Mesendoderm (in vitro differentiated cells): Measurements from ENCODE around the gene IL15RA.

Experiments used
- DNase-seq: peaks from one replicate; pipeline ENCODE4 v3.0.0; 2013
- H2AK5ac ChIP-seq: 2 replicates; pipeline ENCODE4 v1.6.1; 2013; ENCODE audit warnings: low read length, inconsistent platforms
- H2BK120ac ChIP-seq: 2 replicates; pipeline ENCODE4 v1.6.1; 2013; ENCODE audit warnings: low read depth, mild to moderate bottlenecking, low read length, moderate library complexity, mixed read lengths
- H2BK15ac ChIP-seq: replicated peaks from 2 replicates; pipeline ENCODE4 v1.6.1; 2013; ENCODE audit warnings: low read depth, mild to moderate bottlenecking, moderate library complexity
- H2BK5ac ChIP-seq: 2 replicates; pipeline ENCODE4 v1.6.1; 2013; ENCODE audit warnings: low read length, inconsistent platforms
- H3K18ac ChIP-seq: 2 replicates; pipeline ENCODE4 v1.6.1; 2013; ENCODE audit warnings: mild to moderate bottlenecking, low read length, mixed read lengths
- H3K23ac ChIP-seq: one replicate; pipeline ENCODE4 v1.6.1; 2013; ENCODE audit warnings: low read length
- H3K27ac ChIP-seq: 2 replicates; pipeline ENCODE4 v1.5.1; 2013; ENCODE audit warnings: low read depth, mild to moderate bottlenecking, inconsistent platforms, low read length, moderate library complexity
- H3K27me3 ChIP-seq: 2 replicates; pipeline ENCODE4 v1.6.1; 2013; ENCODE audit warnings: low read length, control low read depth, mild to moderate bottlenecking, inconsistent platforms; ENCODE audit not compliant: insufficient read depth, poor library complexity
- H3K36me3 ChIP-seq: 2 replicates; pipeline ENCODE4 v1.6.1; 2013; ENCODE audit warnings: low read length, inconsistent platforms; ENCODE audit not compliant: control insufficient read depth, insufficient read depth
- H3K4ac ChIP-seq: one replicate; pipeline ENCODE4 v1.6.1; 2013; ENCODE audit warnings: low read depth, mild to moderate bottlenecking, low read length, moderate library complexity
- H3K4me1 ChIP-seq: 2 replicates; pipeline ENCODE4 v1.6.1; 2013; ENCODE audit warnings: low read depth, low read length, inconsistent platforms; ENCODE audit not compliant: control insufficient read depth
- H3K4me2 ChIP-seq: 2 replicates; pipeline ENCODE4 v1.6.1; 2013; ENCODE audit warnings: low read length
- H3K4me3 ChIP-seq: 2 replicates; pipeline ENCODE4 v1.5.1; 2013; ENCODE audit warnings: mild to moderate bottlenecking, low read length
- H3K56ac ChIP-seq: one replicate; pipeline ENCODE4 v1.6.1; 2013; ENCODE audit warnings: low read length
- H3K79me1 ChIP-seq: 2 replicates; pipeline ENCODE4 v1.6.1; 2013; ENCODE audit warnings: low read length, inconsistent platforms
- H3K79me2 ChIP-seq: 2 replicates; pipeline ENCODE4 v1.6.1; 2013; ENCODE audit warnings: mild to moderate bottlenecking, low read length; ENCODE audit not compliant: control insufficient read depth, insufficient read depth
- H3K9ac ChIP-seq: 2 replicates; pipeline ENCODE4 v1.6.1; 2013; ENCODE audit warnings: low read length, inconsistent platforms
- H4K5ac ChIP-seq: one replicate; pipeline ENCODE4 v1.6.1; 2013; ENCODE audit warnings: low read length
- H4K8ac ChIP-seq: one replicate; pipeline ENCODE4 v1.6.1; 2013; ENCODE audit warnings: low read depth, mild to moderate bottlenecking, control low read depth, low read length, moderate library complexity
- WGBS: extraction: QIAGEN DNeasy Blood & Tissue Kit; methylation state at CpG from one replicate; pipeline ENCODE4 v1.1.7; 2013; ENCODE audit warnings: low lambda C conversion rate, missing lambda C conversion rate; ENCODE audit not compliant: insufficient coverage; ENCODE audit errors: extremely low coverage; 5-methylcytosine and 5-hydroxymethylcytosine counted together

The IL15RA gene

GRCh38 chr10:6009961-6010360 lies 32.6 kb upstream of the IL15RA start:
- Histone ChIP-seq H3K23ac (no peak overlapping the region), H3K27me3 (no peaks in the 10 kb centered on the region), H3K79me1 (no peaks in the 10 kb centered on the region), H3K4me2 (no peak overlapping the region), H3K18ac (no peak overlapping the region), H2AK5ac (no peak overlapping the region), H2BK15ac (no peak overlapping the region), H3K56ac (no peak overlapping the region), H3K27ac (no peak overlapping the region), H4K5ac (no peak overlapping the region), H3K36me3 (no peaks in the 10 kb centered on the region), H3K4ac (no peak overlapping the region), H2BK5ac (no peak overlapping the region), H2BK120ac (no peak overlapping the region), H3K4me3 (no peak overlapping the region), H4K8ac (no peak overlapping the region), H3K9ac (no peak overlapping the region), H3K79me2 (no peaks in the 10 kb centered on the region), H3K4me1 (no peaks in the 10 kb centered on the region)
- no peak for DNase-seq
- no CpG with 5 or more reads among the region's 4 CpGs for WGBS

DNA sequence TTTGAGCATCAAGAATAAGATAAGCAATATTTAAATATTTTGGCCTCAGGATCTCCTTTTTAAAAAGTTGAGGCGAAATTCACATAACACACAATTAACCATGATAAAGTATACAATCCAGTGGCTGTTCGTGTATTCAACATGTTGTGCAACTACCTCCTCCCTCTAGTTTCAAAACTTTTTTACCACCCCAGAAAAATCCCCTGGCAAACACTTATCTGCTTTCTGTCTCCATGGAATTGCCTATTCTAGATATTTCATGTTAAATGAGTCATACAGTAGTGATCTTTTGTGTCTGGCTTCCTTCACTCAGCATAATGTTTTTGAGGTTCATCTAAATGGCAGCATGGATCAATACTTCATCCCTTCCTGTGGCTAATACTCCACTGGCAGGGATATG lies 31.8 kb upstream of the IL15RA start:
- no peak overlapping the region for H4K8ac ChIP-seq
- no peaks in the 10 kb centered on the region for H3K27me3 ChIP-seq
- H2BK5ac ChIP-seq = no peak overlapping the region
- no peak overlapping the region for H2BK120ac ChIP-seq
- no peak overlapping the region for H3K56ac ChIP-seq
- no peak overlapping the region for H3K4ac ChIP-seq
- no peaks in the 10 kb centered on the region for H3K79me2 ChIP-seq
- H3K36me3 ChIP-seq = no peaks in the 10 kb centered on the region
- no peak overlapping the region for H3K4me3 ChIP-seq
- no peak overlapping the region for H3K9ac ChIP-seq
- H2BK15ac ChIP-seq = no peak overlapping the region
- no peak overlapping the region for H3K27ac ChIP-seq
- no peaks in the 10 kb centered on the region for H3K79me1 ChIP-seq
- no peak overlapping the region for H3K18ac ChIP-seq
- no peaks in the 10 kb centered on the region for H3K4me1 ChIP-seq
- DNase-seq = no peak
- no peak overlapping the region for H3K4me2 ChIP-seq
- H3K23ac ChIP-seq = no peak overlapping the region
- WGBS = no CpG with 5 or more reads among the region's 2 CpGs
- no peak overlapping the region for H4K5ac ChIP-seq
- H2AK5ac ChIP-seq = no peak overlapping the region

DNA sequence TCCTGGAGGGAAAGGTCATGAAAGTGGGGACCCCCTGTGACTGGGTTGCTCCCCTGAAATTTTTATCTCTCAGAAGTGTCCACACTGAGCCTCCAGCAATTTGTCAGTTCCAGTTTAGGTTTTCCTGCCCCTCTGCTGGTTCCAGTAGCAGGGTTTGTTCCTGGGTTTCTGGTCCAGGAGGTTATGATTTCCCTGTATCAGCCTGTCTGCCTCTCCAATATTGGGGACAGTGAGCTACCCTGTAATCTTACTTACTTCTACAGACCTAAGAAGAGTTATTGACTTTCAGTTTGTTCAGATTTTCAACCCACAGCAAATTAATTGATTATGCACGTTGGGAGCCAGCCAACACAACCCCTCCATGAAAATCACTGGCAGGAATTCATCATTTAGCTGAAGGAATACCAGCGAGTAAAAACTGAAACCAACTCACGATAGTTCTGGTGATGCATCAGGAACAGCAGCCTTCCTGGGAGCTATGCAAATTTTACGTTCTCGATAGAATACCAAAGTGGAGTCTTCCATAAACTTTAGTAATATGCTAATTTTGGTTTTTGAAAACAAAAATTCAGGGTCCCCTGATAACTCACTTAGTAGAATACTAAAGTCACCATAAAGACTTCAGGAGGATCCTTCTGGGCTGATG lies 31.3 kb upstream of the IL15RA start:
- Histone ChIP-seq H3K4ac (no peak overlapping the region), H3K56ac (no peak overlapping the region), H2BK120ac (no peak overlapping the region), H3K9ac (no peak overlapping the region), H3K27ac (no peak overlapping the region), H2BK5ac (no peak overlapping the region), H3K79me2 (no peaks in the 10 kb centered on the region), H3K18ac (no peak overlapping the region), H3K36me3 (no peaks in the 10 kb centered on the region), H3K4me1 (no peaks in the 10 kb centered on the region), H3K23ac (no peak overlapping the region), H4K5ac (no peak overlapping the region), H3K79me1 (no peaks in the 10 kb centered on the region), H3K4me3 (no peak overlapping the region), H3K27me3 (no peaks in the 10 kb centered on the region), H2BK15ac (no peak overlapping the region), H4K8ac (no peak overlapping the region), H2AK5ac (no peak overlapping the region), H3K4me2 (no peak overlapping the region)
- DNase-seq = no peak
- no CpG with 5 or more reads among the region's 5 CpGs for WGBS

- no peak overlapping the region for H3K4me3 ChIP-seq
- no peak overlapping the region for H3K56ac ChIP-seq
- H4K5ac ChIP-seq = no peak overlapping the region
- H3K4me1 ChIP-seq = no peaks in the 10 kb centered on the region
- H3K27me3 ChIP-seq = no peaks in the 10 kb centered on the region
- no peaks in the 10 kb centered on the region for H3K79me1 ChIP-seq
- H2BK15ac ChIP-seq = no peak overlapping the region
- H2BK5ac ChIP-seq = no peak overlapping the region
- no CpG with 5 or more reads among the region's 1 CpG for WGBS
- no peak overlapping the region for H3K18ac ChIP-seq
- no peak overlapping the region for H3K4me2 ChIP-seq
- H2BK120ac ChIP-seq = no peak overlapping the region
- H3K23ac ChIP-seq = no peak overlapping the region
- H3K36me3 ChIP-seq = no peaks in the 10 kb centered on the region
- DNase-seq = no peak
- no peak overlapping the region for H3K4ac ChIP-seq
- H3K79me2 ChIP-seq = no peaks in the 10 kb centered on the region
- H3K27ac ChIP-seq = no peak overlapping the region
- no peak overlapping the region for H4K8ac ChIP-seq
- H3K9ac ChIP-seq = no peak overlapping the region
- H2AK5ac ChIP-seq = no peak overlapping the region
Observed at GRCh38 chr10:6006991-6007390, 29.6 kb upstream of the IL15RA start.

GRCh38 chr10:6006546-6006945 lies 29.2 kb upstream of the IL15RA start:
- Histone ChIP-seq H3K23ac (no peak overlapping the region), H3K4ac (no peak overlapping the region), H2BK120ac (no peak overlapping the region), H3K79me1 (no peaks in the 10 kb centered on the region), H3K79me2 (no peaks in the 10 kb centered on the region), H3K56ac (no peak overlapping the region), H3K4me3 (no peak overlapping the region), H3K4me2 (no peak overlapping the region), H2AK5ac (no peak overlapping the region), H3K18ac (no peak overlapping the region), H2BK15ac (no peak overlapping the region), H3K27ac (no peak overlapping the region), H3K9ac (no peak overlapping the region), H3K4me1 (no peaks in the 10 kb centered on the region), H2BK5ac (no peak overlapping the region), H3K27me3 (no peaks in the 10 kb centered on the region), H3K36me3 (no peaks in the 10 kb centered on the region), H4K5ac (no peak overlapping the region), H4K8ac (no peak overlapping the region)
- no CpG with 5 or more reads among the region's 3 CpGs for WGBS
- DNase-seq = no peak

- no peak for DNase-seq
- no peaks in the 10 kb centered on the region for H3K79me1 ChIP-seq
- no peak overlapping the region for H2BK120ac ChIP-seq
- no peak overlapping the region for H3K27ac ChIP-seq
- H3K4me2 ChIP-seq = no peak overlapping the region
- no peak overlapping the region for H2BK5ac ChIP-seq
- H3K27me3 ChIP-seq = no peaks in the 10 kb centered on the region
- H2BK15ac ChIP-seq = no peak overlapping the region
- no peak overlapping the region for H3K23ac ChIP-seq
- no peak overlapping the region for H3K4ac ChIP-seq
- no peaks in the 10 kb centered on the region for H3K36me3 ChIP-seq
- H3K9ac ChIP-seq = no peak overlapping the region
- no peak overlapping the region for H3K18ac ChIP-seq
- H3K79me2 ChIP-seq = no peaks in the 10 kb centered on the region
- no peak overlapping the region for H3K4me3 ChIP-seq
- H3K56ac ChIP-seq = no peak overlapping the region
- H2AK5ac ChIP-seq = no peak overlapping the region
- no CpG with 5 or more reads among the region's 8 CpGs for WGBS
- H4K8ac ChIP-seq = no peak overlapping the region
- no peak overlapping the region for H4K5ac ChIP-seq
- H3K4me1 ChIP-seq = no peaks in the 10 kb centered on the region
Observed at GRCh38 chr10:6005856-6006395, 28.6 kb upstream of the IL15RA start.
